Fibroblast of mammary gland (primary cell): Measurements from ENCODE around the gene TCAF1.

Source experiments
- DNase-seq: peaks from one replicate; pipeline ENCODE4 v3.0.0-alpha.2; 2010; ENCODE audit warnings: low read depth
- H3K4me3 ChIP-seq: 2 replicates; pipeline ENCODE4 v1.5.1; 2011; ENCODE audit warnings: low read depth, mild to moderate bottlenecking, low read length, moderate library complexity; ENCODE audit not compliant: control insufficient read depth
- CTCF ChIP-seq: conservative IDR thresholded peaks from 2 replicates; pipeline ENCODE4 v1.5.1; 2011; ENCODE audit warnings: low read depth, low read length, inconsistent platforms; ENCODE audit not compliant: control insufficient read depth, insufficient read depth

TCAF1 gene

GRCh38 chr7:143936087-143937009 lies 34.4 kb upstream of the TCAF1 start:
- no peak for TF ChIP-seq CTCF
- DNase-seq, result peak; percentile 78
- no peak overlapping the region for H3K4me3 ChIP-seq

- TF ChIP-seq CTCF, result no peak
- DNase-seq, result peak; percentile 22
- no peak within 1 kb of the TSS for H3K4me3 ChIP-seq
Measured at GRCh38 chr7:143934526-143935325, 32.8 kb upstream of the TCAF1 start, which contains the start of gene OR2F2. Gene OR2F2 (plus strand): TSS chr7:143935233. CDS start chr7:143935233, 0 bp downstream.

GRCh38 chr7:143931739-143932138 lies 29.8 kb upstream of the TCAF1 start:
- TF ChIP-seq CTCF, result no peak
- no peak overlapping the region for H3K4me3 ChIP-seq
- DNase-seq, result peak; percentile 27

GRCh38 chr7:143929224-143929920 lies 27.4 kb upstream of the TCAF1 start:
- DNase-seq, result peak; percentile 32
- TF ChIP-seq CTCF, result no peak
- no peak overlapping the region for H3K4me3 ChIP-seq

GRCh38 chr7:143924851-143925250 lies 22.9 kb upstream of the TCAF1 start:
- H3K4me3 ChIP-seq, result no peak overlapping the region
- no peak for TF ChIP-seq CTCF
- no peak for DNase-seq

GRCh38 chr7:143914938-143915652 lies 13.1 kb upstream of the TCAF1 start:
- no peak overlapping the region for H3K4me3 ChIP-seq
- TF ChIP-seq CTCF, result no peak
- no peak for DNase-seq
